KOPT-K1 (cell line): ENCODE measurements around the gene NOS1AP.
"Not testable (repeated sequence)": the region's sequence is repeated elsewhere in the genome, so short reads cannot be mapped to it uniquely, and the experiment has no call there.

Experiments
- H3K27ac ChIP-seq: fragments of 200-600 bp; sonication (generic); 2 replicates; pipeline ENCODE4 v1.5.1; 2016; ENCODE audit warnings: antibody characterized with exemption, mild to moderate bottlenecking, low read depth, low read length; ENCODE audit not compliant: poor library complexity, severe bottlenecking
- H3K36me3 ChIP-seq: fragments of 200-600 bp; sonication (generic); 2 replicates; pipeline ENCODE4 v1.5.1; 2017; ENCODE audit warnings: antibody characterized with exemption, mild to moderate bottlenecking, low read length, moderate library complexity; ENCODE audit not compliant: insufficient read depth
- H3K9me3 ChIP-seq: fragments of 200-600 bp; sonication (generic); 2 replicates; pipeline ENCODE4 v1.5.1; 2017; ENCODE audit warnings: antibody characterized with exemption, low read length, mild to moderate bottlenecking; ENCODE audit not compliant: insufficient read depth, poor library complexity, severe bottlenecking

NOS1AP gene

DNA sequence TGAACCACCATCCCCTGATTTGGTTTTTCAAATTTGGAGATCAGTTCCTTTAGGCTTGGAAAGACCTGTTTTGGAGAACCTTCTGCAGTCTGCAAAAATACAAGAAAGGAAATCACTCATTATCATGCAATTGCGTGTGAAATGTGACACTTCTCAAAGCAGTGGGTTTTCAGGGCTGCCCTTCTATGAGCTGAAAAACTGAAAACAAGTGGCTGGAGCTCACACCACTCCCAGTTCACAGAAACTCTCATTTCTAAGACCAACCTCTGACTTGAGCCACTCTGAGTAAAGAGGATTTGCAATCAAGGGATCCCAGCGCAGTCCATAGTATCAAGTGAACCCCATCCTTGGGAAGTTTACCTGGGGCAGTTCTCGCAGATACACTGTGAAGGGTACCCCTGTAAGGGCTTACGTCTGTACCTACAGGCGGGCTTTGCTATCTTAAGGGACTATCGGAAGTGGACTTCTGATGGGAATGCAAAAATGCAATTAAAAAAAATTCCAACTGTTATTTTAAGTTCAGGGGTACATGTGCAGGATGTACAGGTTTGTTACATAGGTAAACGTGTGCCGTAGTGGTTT lies 329.6 kb downstream of the NOS1AP start:
- Histone ChIP-seq H3K27ac (no peak overlapping the region), H3K9me3 (no peaks in the 10 kb centered on the region)

DNA sequence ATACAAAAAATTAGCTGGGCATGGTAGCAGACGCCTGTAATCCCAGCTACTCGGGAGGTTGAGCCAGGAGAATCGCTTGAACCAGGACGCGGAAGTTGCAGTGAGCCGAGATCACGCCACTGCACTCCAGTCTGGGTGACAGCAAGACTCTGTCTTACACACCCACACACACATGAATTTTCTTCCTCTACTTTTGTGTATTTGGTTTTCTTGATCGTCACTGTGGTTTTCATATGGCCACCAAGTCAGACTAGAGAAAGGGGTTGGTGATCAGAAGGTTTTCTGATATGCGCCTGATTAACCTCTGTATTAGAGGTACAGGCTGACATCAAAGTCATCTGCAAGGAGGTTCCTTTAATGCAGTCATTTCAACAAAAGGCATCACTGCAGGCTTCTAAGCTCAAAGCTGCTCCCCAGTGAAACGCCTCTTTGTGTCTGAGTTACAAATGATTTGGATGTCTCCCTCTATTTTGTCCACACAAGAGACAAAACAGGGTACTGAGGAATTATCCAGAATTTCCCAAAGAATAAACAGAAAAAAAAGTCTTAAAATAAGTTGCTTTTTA lies 331.4 kb downstream of the NOS1AP start:
- no peaks in the 10 kb centered on the region for H3K36me3 ChIP-seq
- no peak overlapping the region for H3K27ac ChIP-seq
- no peaks in the 10 kb centered on the region for H3K9me3 ChIP-seq

More for the DNA sequence above, 329.6 kb downstream of the NOS1AP start:
- no peaks in the 10 kb centered on the region for H3K36me3 ChIP-seq

DNA sequence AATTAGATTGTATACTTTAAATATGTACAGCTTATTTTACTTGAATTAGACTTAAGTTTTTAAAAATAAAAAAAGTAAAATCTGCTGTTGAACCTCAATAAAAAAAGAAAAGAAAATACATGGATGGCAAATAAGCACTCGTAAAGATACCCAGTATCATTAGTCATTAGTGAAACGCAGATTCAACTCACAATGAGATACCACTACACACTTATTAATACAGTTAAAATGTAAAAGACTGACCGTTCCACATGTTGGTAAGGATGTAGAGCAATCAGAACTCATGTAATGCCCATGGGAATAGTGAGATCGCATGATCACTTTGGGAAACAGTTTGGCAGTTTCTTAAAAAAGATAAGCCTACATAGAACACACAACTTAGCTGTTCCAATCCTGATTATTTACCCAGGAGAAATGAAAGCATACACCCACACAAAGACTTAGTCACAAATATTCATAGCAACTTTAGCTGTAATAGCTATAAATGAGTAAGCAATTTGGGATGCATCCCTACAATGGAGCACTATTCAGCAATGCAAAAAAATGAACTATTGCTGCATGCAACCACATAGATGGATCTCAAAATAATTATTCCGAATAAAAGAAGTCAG lies 335.2 kb downstream of the NOS1AP start:
- H3K36me3 ChIP-seq = no peaks in the 10 kb centered on the region
- no peaks in the 10 kb centered on the region for H3K9me3 ChIP-seq
- no peak overlapping the region for H3K27ac ChIP-seq

DNA sequence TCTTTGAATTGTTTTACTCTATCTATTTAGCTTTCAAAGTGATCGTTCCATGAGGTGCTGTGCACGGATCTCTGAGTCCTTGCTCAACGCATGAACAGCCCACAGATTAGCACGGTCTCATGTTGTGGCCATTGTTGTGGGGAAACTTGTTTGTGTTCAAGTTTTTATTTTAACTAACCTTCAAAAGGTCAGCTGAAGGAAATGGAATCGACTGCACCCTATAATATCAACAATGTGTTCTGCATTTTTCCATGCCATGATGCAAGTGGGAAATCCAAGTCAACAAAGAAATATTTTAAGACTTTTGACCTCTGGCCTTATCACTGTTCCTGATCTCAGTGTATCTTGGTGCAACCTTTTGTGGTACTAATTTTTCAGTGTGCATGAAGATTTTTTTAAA lies 336.3 kb downstream of the NOS1AP start:
- H3K27ac ChIP-seq = no peak overlapping the region
- no peaks in the 10 kb centered on the region for H3K9me3 ChIP-seq
- no peaks in the 10 kb centered on the region for H3K36me3 ChIP-seq

DNA sequence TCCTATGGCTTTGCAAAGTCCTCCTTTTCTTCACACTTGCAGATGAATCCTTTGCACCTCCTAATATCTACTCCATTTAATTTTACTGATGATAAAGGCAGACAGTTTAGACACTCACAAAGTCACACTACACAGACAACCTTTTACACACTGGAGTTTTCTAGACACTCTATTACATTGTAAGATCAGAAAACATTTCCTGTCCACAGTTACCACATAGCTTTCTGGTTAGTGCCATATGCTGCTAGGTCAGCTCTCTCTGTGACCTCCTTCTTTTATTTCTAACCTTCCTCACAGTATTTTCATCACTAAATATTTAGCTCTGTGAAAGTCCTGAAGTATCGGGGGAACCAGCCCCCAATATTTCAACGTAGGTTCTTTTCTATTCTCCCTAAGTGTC lies 337.3 kb downstream of the NOS1AP start:
- no peak overlapping the region for H3K27ac ChIP-seq
- no peaks in the 10 kb centered on the region for H3K36me3 ChIP-seq
- H3K9me3 ChIP-seq = no peaks in the 10 kb centered on the region

DNA sequence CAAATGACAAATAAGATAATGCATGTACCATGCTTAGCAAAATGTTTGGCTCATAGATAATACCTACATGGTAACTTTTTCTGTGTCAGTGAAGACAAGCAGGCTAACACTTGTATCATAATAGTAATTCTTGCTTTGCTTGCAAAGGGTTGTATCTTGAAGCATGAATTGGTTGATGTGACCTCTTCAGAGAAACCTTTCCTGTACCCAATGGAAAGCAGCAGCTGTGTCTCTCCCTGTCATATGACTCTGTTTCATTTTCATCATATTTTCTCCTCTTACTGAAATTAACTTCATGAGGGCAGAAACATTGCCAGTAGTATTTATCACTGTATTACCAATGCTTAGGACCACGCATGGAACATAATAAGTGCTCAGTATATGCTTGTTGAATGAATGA lies 338.0 kb downstream of the NOS1AP start:
- Histone ChIP-seq H3K36me3 (no peaks in the 10 kb centered on the region), H3K9me3 (no peaks in the 10 kb centered on the region), H3K27ac (no peak overlapping the region)

DNA sequence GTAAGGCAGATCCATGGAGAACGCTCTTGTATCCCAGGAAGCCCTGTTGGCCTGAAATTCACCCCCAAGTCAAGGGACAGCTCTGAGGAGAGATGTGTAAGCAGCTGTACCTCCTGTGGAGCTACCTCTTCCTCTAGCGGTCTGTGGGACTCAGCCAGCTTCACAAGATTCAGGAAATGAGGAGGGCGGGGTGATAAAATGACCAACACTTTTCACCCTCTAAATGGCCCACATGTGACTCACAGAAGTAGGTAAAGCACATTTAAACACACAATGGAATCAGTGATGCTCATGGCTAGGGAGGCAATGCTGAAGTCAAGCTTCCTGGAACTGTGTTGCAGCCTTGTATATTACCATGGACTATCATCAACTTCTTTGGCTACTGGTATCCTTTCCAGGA lies 342.5 kb downstream of the NOS1AP start, which contains the start of gene SH2D1B:
Gene SH2D1B, minus strand, starts transcription at position 135 of the 400 bp plus-strand sequence. Its CDS starts 120 bp downstream, at position 15.
- H3K36me3 ChIP-seq = no peaks in the 10 kb centered on the region
- H3K27ac ChIP-seq = no peak within 1 kb of the TSS
- no peaks in the 10 kb centered on the region for H3K9me3 ChIP-seq

DNA sequence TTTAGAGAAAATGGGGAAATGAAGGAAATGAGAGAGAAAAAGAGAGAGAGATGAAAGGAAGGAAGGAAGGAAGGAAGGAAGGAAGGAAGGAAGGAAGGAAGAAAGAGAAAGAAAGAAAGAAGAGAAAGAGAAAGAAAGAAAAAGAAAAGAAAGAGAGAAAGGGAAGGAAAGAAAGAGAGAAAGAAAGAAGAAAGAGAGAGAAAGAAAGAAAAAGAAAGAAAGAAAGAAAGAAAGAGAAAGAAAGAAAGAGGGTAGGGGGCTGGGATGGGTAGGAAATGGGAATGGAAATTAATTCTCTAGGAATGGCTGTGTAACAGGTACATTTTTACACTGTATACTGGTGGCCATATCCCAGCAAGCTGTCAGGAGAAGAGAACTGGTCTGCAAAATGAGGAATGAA lies 346.7 kb downstream of the NOS1AP start:
- Histone ChIP-seq H3K9me3 (no peaks in the 10 kb centered on the region), H3K36me3 (no peaks in the 10 kb centered on the region)

DNA sequence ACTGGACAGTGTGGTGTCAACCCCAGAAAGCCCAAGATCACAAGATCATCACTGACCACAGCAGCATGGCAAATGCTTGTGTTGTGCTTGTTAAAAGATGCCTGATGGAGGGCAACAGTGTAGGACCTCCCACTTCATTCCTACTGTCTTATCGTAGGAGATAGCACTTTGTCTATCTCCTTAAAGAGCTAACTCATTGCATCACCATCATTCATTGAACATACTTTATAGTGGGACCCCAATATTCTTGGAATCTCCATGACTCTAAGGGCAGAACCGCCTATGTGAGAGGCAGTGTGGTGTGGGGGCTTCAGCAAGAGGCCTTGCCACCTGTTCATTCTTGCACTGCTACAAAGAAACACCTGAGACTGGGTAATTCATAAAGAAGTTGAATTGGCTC lies 347.4 kb downstream of the NOS1AP start:
- H3K27ac ChIP-seq = no peak overlapping the region
- H3K36me3 ChIP-seq = no peaks in the 10 kb centered on the region
- no peaks in the 10 kb centered on the region for H3K9me3 ChIP-seq

More for the DNA sequence above, 346.7 kb downstream of the NOS1AP start:
- H3K27ac ChIP-seq = no peak overlapping the region

DNA sequence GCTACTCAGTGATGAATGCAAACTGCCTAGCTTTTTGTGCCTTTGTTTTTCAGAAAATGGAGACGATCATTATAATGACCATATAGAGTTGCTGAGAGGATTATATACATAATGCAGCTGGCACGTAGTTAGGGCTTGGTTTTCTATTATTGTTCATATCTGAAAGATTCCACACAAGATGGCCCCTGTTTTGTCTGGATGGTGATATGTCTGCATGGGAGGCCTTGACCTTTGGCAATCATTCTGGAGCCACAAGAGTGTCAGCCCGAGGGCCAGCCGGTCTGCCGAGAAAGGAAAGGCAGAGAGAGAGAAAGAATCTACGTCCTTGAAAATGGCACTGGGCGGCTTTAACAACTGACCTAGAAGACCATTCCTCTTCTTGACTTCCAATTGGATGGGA lies 348.2 kb downstream of the NOS1AP start:
- Histone ChIP-seq H3K9me3 (no peaks in the 10 kb centered on the region), H3K27ac (no peak overlapping the region), H3K36me3 (no peaks in the 10 kb centered on the region)

DNA sequence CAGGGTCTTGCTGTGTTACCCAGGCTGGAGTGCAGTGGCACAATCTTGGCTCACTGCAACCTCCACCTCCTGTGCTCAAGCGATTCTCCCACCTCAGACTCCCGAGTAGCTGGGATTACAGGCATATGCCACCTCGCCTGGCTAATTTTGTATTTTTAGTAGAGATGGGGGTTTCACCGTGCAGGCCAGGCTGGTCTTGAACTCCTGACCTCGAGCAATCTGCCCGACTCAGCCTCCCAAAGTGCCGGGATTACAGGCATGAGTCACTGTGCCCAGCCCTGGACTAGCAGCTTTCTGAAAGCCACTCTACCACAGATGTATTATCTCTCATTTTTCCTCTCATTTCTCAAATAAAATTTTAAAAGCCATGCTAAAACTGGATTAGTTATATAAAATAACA lies 349.1 kb downstream of the NOS1AP start:
- not testable (repeated sequence) for H3K27ac ChIP-seq, H3K9me3 ChIP-seq, H3K36me3 ChIP-seq

DNA sequence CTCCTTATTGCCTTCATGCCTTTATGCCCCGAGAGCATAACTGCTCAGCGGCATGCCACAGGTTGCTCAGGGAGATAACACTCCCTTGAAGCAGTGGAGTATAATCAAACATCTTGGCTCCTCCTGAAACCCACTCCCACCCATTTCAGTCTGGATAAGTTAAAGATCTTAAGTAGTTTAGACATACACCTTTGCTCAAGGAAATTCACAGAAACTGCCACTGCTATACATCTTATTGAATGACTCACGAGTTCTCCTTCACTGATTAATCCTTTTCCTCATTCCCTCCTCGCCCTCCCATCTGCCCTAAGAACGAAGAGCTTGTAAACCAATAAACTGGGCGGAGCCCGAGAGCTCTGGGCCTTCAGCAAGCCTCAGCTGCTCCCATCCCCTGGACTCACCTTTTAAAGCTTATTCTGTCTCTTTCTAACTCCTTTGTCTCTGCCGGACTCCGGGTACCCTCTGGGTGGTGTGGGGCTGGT lies 350.0 kb downstream of the NOS1AP start:
- not testable (repeated sequence) for H3K36me3 ChIP-seq, H3K27ac ChIP-seq, H3K9me3 ChIP-seq
